NCI-H2107 treated with DMSO at 0.1 percent for 48 hours (cell line): ENCODE data around the gene KARS1.

Experiments
- DNase-seq: peaks from one replicate; lab custom pipeline; 2025; ENCODE audit not compliant: unreplicated experiment; lab: John Stamatoyannopoulos, UW

KARS1 gene

DNA sequence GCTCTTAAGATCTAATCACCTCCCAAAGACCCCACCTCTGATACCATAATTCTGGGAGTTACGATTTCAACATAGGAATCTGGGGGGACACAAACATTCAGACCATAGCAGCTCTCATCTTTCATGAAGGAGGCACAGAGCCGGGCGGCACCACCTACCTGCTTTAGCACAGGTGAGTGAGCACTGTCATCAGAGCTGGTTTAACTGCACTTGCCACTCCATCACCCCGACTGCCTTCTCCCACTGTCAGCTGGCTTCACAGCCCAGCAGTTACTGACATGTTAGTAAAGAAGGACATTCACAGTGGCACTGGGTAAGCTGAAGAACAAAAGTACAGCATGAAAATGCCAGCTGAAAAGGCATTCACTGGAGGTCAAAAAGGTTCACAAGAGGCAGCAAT is 58.7 kb downstream of the KARS1 start:
- DNase-seq, result no peak

DNA sequence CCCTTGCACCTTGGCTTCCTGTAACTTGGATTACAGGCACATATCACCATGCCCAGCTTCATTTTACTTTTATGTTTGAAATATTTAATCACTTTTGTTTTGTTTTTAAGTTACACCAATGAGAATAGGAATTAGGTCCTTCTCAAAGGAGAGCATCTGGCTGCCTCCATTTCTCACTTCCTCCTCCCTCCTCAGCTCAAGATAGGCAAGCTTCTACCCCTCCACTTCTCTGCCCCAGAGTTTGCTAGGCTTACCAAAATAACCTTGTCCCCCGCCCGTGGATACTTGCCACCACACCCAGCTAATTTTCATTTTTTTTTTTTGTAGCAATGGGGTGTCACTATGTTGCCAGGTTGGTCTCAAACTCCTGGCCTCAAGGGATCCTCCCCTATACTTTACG is 63.4 kb downstream of the KARS1 start:
- no peak for DNase-seq

DNA sequence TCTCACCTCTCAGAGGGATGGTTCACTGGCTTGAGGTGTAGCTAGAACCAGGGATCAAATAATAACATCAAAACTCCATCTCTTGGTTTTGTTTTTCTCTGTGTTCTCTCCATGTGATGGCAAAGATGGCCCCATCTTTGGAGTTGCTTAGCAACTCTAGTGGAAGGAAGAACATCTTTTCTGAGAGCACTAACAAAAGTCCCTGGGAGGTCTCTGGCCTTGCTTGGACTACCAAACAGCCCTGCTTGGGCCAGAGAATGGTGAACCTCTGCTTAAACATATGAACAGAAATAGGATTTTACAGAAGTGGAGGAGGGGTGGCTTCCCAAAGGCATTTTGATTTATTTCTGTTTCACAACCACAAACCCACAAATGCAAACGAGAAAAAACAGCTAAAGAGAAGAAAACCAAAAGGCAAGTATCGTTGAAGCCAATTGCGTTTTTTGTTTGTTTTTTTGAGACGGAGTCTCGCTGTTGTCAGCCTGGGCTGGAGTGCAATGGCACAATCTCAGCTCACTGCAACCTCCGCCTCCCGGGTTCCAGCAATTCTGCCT is 68.1 kb downstream of the KARS1 start:
- DNase-seq, result no peak

DNA sequence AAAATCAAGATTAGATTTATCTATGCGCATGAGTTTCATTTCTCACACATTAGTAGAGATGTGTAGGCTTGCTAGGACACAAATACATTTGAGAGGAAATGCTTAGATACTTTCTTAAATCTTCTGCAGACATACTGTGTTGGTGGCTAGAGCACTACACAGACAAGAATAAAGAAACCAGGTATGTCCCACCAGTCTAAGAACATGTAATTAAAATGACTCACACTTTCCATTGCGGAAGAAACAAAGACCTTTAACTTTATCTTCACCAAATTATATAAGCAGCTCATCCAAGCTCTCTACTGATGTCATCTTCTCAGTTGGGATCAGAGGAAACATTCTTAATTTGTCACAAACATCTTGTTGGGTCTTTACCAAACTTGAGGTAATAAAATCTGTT is 68.7 kb downstream of the KARS1 start:
- no peak for DNase-seq

DNA sequence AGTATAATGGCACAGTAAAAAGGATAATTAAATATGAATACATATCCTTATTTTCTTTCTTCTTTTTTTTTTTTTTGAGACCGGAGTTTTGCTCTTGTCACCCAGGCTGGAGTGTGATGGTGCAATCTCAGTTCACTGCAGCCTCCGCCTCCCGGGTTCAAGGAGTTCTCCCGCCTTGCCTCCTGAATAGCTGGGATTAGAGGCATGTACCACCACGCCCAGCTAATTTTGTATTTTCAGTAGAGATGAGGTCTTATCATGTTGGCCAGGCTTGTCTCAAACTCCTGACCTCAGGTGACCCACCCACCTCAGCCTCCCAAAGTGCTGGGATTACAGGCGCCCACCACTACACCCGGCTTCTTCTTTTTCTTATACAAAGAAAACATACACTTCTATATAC is 69.3 kb downstream of the KARS1 start:
- no peak for DNase-seq
